IMR-90 (cell line): Measurements from ENCODE around the gene FKBP14. TPM values are rescaled to one million over a fixed set of nuclear protein-coding genes. Genes with fewer than 3 reads are reported as not detected.

ENCODE experiments used
- ATAC-seq: fragments of 200-7000 bp; cut with Tn5 transposase; 2 replicates; pipeline ENCODE4 v1.9.1; 2020; ENCODE audit warnings: low read depth, mild to moderate bottlenecking, moderate library complexity
- BruUV-seq: library from RNA; stranded (reverse); fragments of 400-500 nt; replicated peaks from 2 replicates; lab custom pipeline; 2021; lab: Mats Ljungman, UMichigan
- CTCF ChIA-PET: fragments of 300-600 bp; formaldehyde crosslinking; extraction: SDS; loops from one replicate; lab custom pipeline; 2021; ENCODE audit warnings: antibody characterized with exemption; lab: Yijun Ruan, JAX
- POLR2A ChIA-PET: fragments of 300-600 bp; sonication (Branson Sonifier 250); formaldehyde crosslinking; loops from one replicate; lab custom pipeline; 2022; ENCODE audit warnings: antibody characterized with exemption; ENCODE audit not compliant: unreplicated experiment; lab: Charles Lee
- DNase-seq: peaks from one replicate; pipeline ENCODE4 v3.0.0; 2013
- H2AFZ ChIP-seq: replicated peaks from 2 replicates; pipeline ENCODE3; 2013; ENCODE audit warnings: low read length, mild to moderate bottlenecking; ENCODE audit not compliant: poor library complexity
- H2AK5ac ChIP-seq: 2 replicates; pipeline ENCODE4 v1.6.1; 2013; ENCODE audit warnings: low read depth, low read length, inconsistent platforms
- H2AK9ac ChIP-seq: replicated peaks from 2 replicates; pipeline ENCODE3; 2013; ENCODE audit warnings: mild to moderate bottlenecking, low read depth, low read length, moderate library complexity; ENCODE audit not compliant: poor library complexity
- H2BK120ac ChIP-seq: 2 replicates; pipeline ENCODE4 v1.6.1; 2013; ENCODE audit warnings: low read depth, low read length, inconsistent platforms
- H2BK15ac ChIP-seq: 3 replicates; pipeline ENCODE4 v1.6.1; 2013; ENCODE audit warnings: low read depth, low read length, inconsistent platforms
- H2BK20ac ChIP-seq: 2 replicates; pipeline ENCODE4 v1.6.1; 2013; ENCODE audit warnings: low read depth, mild to moderate bottlenecking, inconsistent platforms, low read length, moderate library complexity
- H2BK5ac ChIP-seq: 2 replicates; pipeline ENCODE4 v1.6.1; 2013; ENCODE audit warnings: mild to moderate bottlenecking, low read depth, low read length, inconsistent platforms; ENCODE audit not compliant: poor library complexity, severe bottlenecking
- H3K14ac ChIP-seq: replicated peaks from 2 replicates; pipeline ENCODE4 v1.6.1; 2013; ENCODE audit warnings: low read depth, low read length, inconsistent platforms
- H3K18ac ChIP-seq: 2 replicates; pipeline ENCODE4 v1.6.1; 2013; ENCODE audit warnings: low read depth, low read length, control low read depth
- H3K23ac ChIP-seq: 2 replicates; pipeline ENCODE4 v1.6.1; 2013; ENCODE audit warnings: low read depth, low read length, inconsistent platforms
- H3K27ac ChIP-seq: 2 replicates; pipeline ENCODE4 v1.5.1; 2013; ENCODE audit warnings: mild to moderate bottlenecking, control low read depth, low read length; ENCODE audit not compliant: insufficient read depth
- H3K27me3 ChIP-seq: 2 replicates; pipeline ENCODE4 v1.6.1; 2013; ENCODE audit warnings: low read length; ENCODE audit not compliant: control insufficient read depth, insufficient read depth
- H3K36me3 ChIP-seq: 2 replicates; pipeline ENCODE4 v1.6.1; 2013; ENCODE audit warnings: low read length, mixed read lengths; ENCODE audit not compliant: control insufficient read depth, insufficient read depth
- H3K4ac ChIP-seq: 2 replicates; pipeline ENCODE4 v1.6.1; 2013; ENCODE audit warnings: low read depth, low read length, inconsistent platforms
- H3K4me1 ChIP-seq: 2 replicates; pipeline ENCODE4 v1.6.1; 2013; ENCODE audit warnings: low read length, mixed read lengths; ENCODE audit not compliant: control insufficient read depth, insufficient read depth
- H3K4me2 ChIP-seq: 2 replicates; pipeline ENCODE4 v1.6.1; 2013; ENCODE audit warnings: low read depth, mild to moderate bottlenecking, control low read depth, low read length, moderate library complexity
- H3K4me3 ChIP-seq: 2 replicates; pipeline ENCODE4 v1.5.1; 2013; ENCODE audit warnings: low read depth, mild to moderate bottlenecking, control low read depth, low read length, moderate library complexity; ENCODE audit not compliant: insufficient read depth
- H3K56ac ChIP-seq: 2 replicates; pipeline ENCODE4 v1.6.1; 2013; ENCODE audit warnings: low read length, inconsistent platforms; ENCODE audit not compliant: insufficient read depth; ENCODE audit errors: extremely low read depth
- H3K79me1 ChIP-seq, 2 experiments: 2 replicates each; pipeline ENCODE4 v1.6.1; 2013; ENCODE audit warnings: low read length in 2 of 2, inconsistent platforms in 1 of 2, low read depth in 1 of 2
- H3K9ac ChIP-seq: 2 replicates; pipeline ENCODE4 v1.6.1; 2013; ENCODE audit warnings: low read depth, low read length, control low read depth
- H3K9me1 ChIP-seq: 2 replicates; pipeline ENCODE4 v1.6.1; 2013; ENCODE audit warnings: low read length, inconsistent platforms; ENCODE audit not compliant: insufficient read depth
- H3K9me3 ChIP-seq: 2 replicates; pipeline ENCODE4 v1.6.1; 2013; ENCODE audit warnings: low read length; ENCODE audit not compliant: control insufficient read depth, insufficient read depth
- H4K20me1 ChIP-seq: 2 replicates; pipeline ENCODE4 v1.6.1; 2013; ENCODE audit warnings: low read length, inconsistent platforms; ENCODE audit not compliant: insufficient read depth
- H4K5ac ChIP-seq: 2 replicates; pipeline ENCODE4 v1.6.1; 2013; ENCODE audit warnings: mild to moderate bottlenecking, low read depth, low read length, control low read depth
- H4K8ac ChIP-seq, 2 experiments: 2 replicates each; pipeline ENCODE4 v1.6.1; 2013; ENCODE audit warnings: low read depth in 2 of 2, low read length in 2 of 2, control low read depth in 1 of 2, inconsistent platforms in 1 of 2
- H4K91ac ChIP-seq: 2 replicates; pipeline ENCODE4 v1.6.1; 2013; ENCODE audit warnings: low read depth, low read length, inconsistent platforms; ENCODE audit not compliant: insufficient read depth
- CHD1 ChIP-seq: IDR thresholded peaks from 2 replicates; pipeline ENCODE4 v1.6.1; 2012; ENCODE audit warnings: low read depth, low read length, improper control_type of control experiment
- CTCF ChIP-seq: conservative IDR thresholded peaks from 2 replicates; pipeline ENCODE4 v1.5.1; 2012; ENCODE audit warnings: mild to moderate bottlenecking, low read depth, low read length, improper control_type of control experiment
- ELK1 ChIP-seq: fragments of 150-350 bp; IDR thresholded peaks from 2 replicates; pipeline ENCODE4 v1.6.1; 2016; ENCODE audit warnings: low read depth, mild to moderate bottlenecking, low read length, moderate library complexity, borderline replicate concordance
- FOS ChIP-seq: fragments of 150-350 bp; IDR thresholded peaks from 2 replicates; pipeline ENCODE4 v1.6.1; 2016; ENCODE audit warnings: low read depth, low read length
- POLR2A ChIP-seq: IDR thresholded peaks from 2 replicates; pipeline ENCODE4 v1.6.1; 2012; ENCODE audit warnings: mild to moderate bottlenecking, low read depth, low read length
- RFX5 ChIP-seq: IDR thresholded peaks from 2 replicates; pipeline ENCODE4 v1.8.0; 2012; ENCODE audit warnings: low read depth, mild to moderate bottlenecking, low read length, moderate library complexity
- WGBS, 2 experiments: methylation state at CpG; one replicate each; pipeline versions ENCODE4 v1.1.5 to v1.1.7; 2013; ENCODE audit warnings: missing lambda C conversion rate in 2 of 2; ENCODE audit not compliant: insufficient read length in 1 of 2; ENCODE audit errors: extremely low coverage in 2 of 2; 5-methylcytosine and 5-hydroxymethylcytosine counted together
- dilution Hi-C: fragments of 300-500 bp; cut with HindIII; formaldehyde crosslinking; loops from one replicate; pipeline ENCODE4 v1.14.3; 2018; ENCODE audit warnings: low sequenced_read_pairs; ENCODE audit not compliant: unreplicated experiment
- in situ Hi-C: fragments of 300-500 bp; cut with MboI; formaldehyde crosslinking; loops from 3 replicates; pipeline ENCODE4 v1.14.3; 2019; ENCODE audit warnings: low sequenced_read_pairs, inconsistent platforms, mixed read lengths
- intact Hi-C: fragments of 100-400 bp; cut with micrococcal nuclease; formaldehyde crosslinking; loops from 2 replicates; pipeline ENCODE4 v1.10.0; 2022
- polyA plus RNA-seq, 3 experiments: library from polyadenylated mRNA; depleted of rRNA; stranded (reverse); fragments of >200 nt; gene quantifications; 2 replicates each; pipeline ENCODE4 v1.2.3, GENCODE V29; 2012; ENCODE audit warnings: low replicate concordance in 1 of 3
- total RNA-seq: library from RNA; depleted of rRNA; stranded (reverse); fragments of >200 nt; gene quantifications from 2 replicates; pipeline ENCODE4 v1.2.3, GENCODE V29; 2012

FKBP14 gene
- total and polyA plus RNA-seq, 2 of the 4 experiments (the other 2 are of a cell fraction) = 26.3 to 27.1 TPM

DNA sequence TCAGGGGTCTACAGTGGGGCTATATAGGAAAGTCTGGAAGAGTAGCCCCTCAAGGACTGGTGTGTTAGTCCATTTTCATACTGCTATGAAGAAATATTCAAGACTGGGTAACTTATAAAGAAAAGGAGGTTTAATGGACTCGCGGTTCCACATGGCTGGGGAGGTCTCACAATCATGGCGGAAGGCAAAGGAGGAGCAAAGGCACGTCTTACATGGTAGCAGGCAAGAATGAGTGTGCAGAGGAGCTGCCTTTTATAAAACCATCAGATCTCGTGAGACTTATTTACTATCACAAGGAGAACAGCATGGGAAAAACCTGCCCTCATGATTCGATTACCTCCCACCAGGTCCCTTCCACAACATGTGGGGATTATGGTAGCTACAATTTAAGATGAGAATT lies 3.0 kb downstream of the FKBP14 start:
- ChIA-PET CTCF (no interaction called here), POLR2A (no interaction called here)
- intact Hi-C loops = no loop called here
- no peak overlapping the region for H4K5ac ChIP-seq
- H4K91ac ChIP-seq = no peak overlapping the region
- no peak overlapping the region for H2AK9ac ChIP-seq
- no CpG with 5 or more reads among the region's 6 CpGs for WGBS, 2 experiments
- H3K9ac ChIP-seq = no peak overlapping the region
- H3K4me3 ChIP-seq = no peak overlapping the region
- H2AK5ac ChIP-seq = no peak overlapping the region
- no peak overlapping the region for H3K23ac ChIP-seq
- H3K79me1 ChIP-seq = peaks cover 15 to 43% of the 10 kb centered on the region in 2 experiments
- no TSS peak for BruUV-seq
- no peaks in the 10 kb centered on the region; the same call in 1 of the 2 replicates for H3K4me1 ChIP-seq
- TF ChIP-seq RFX5 (no peak), CTCF (no peak), POLR2A (no peak), CHD1 (no peak), FOS (no peak), ELK1 (no peak)
- no peak overlapping the region for H3K4ac ChIP-seq
- H4K8ac ChIP-seq = no peak overlapping the region
- peaks cover 4% of the 10 kb centered on the region; the same call in 1 of the 2 replicates for H4K20me1 ChIP-seq
- no peak overlapping the region for H3K14ac ChIP-seq
- peaks cover 7% of the 10 kb centered on the region for H3K9me1 ChIP-seq
- no peak for DNase-seq
- no peak overlapping the region for H3K18ac ChIP-seq
- peaks cover 6% of the 10 kb centered on the region for H3K36me3 ChIP-seq
- in situ Hi-C loops = no loop called here
- H2BK120ac ChIP-seq = no peak overlapping the region
- dilution Hi-C loops = no loop called here
- H3K4me2 ChIP-seq = no peak overlapping the region
- no peak overlapping the region for H3K27ac ChIP-seq
- H3K56ac ChIP-seq = no peak overlapping the region
- H2BK15ac ChIP-seq = no peak overlapping the region
- H3K27me3 ChIP-seq = no peaks in the 10 kb centered on the region
- H2BK20ac ChIP-seq = no peak overlapping the region
- H2AFZ ChIP-seq = no peak overlapping the region
- no peak overlapping the region for H2BK5ac ChIP-seq
- ATAC-seq = no peak
- H3K9me3 ChIP-seq = no peaks in the 10 kb centered on the region
